ENCODE results near the gene GUCD1.

GRCh38 chr22:24587948-24588347 lies 33.0 kb upstream of the GUCD1 start:
- TF ChIP-seq CTCF (conservative IDR thresholded peaks at IDR 0.05): no peak
- no peak for TF ChIP-seq ZFX (IDR thresholded peaks at IDR 0.05)

Data from C4-2B (cell line).